Cardiac fibroblast (primary cell): ENCODE measurements around the gene FBXL13.

ENCODE experiments used
- DNase-seq, 2 donors: peaks; one replicate each; pipeline versions ENCODE4 v3.0.0 to v3.0.0-alpha.2; 2010; ENCODE audit warnings: low read depth in 2 of 2
- H3K4me3 ChIP-seq, 2 donors: replicated peaks in 1 of 2; 1 replicate in 1 of 2; 2 replicates in 1 of 2; pipeline ENCODE4 v1.5.1; 2011; ENCODE audit warnings: low read depth in 2 of 2, low read length in 2 of 2, mild to moderate bottlenecking in 2 of 2, moderate library complexity in 1 of 2
- TF ChIP-seq, protein P1 (sequence below): IDR thresholded peaks from one replicate; pipeline ENCODE4 v1.5.1; 2011; ENCODE audit warnings: low read depth, mild to moderate bottlenecking, low read length, inconsistent platforms

FBXL13 gene

DNA sequence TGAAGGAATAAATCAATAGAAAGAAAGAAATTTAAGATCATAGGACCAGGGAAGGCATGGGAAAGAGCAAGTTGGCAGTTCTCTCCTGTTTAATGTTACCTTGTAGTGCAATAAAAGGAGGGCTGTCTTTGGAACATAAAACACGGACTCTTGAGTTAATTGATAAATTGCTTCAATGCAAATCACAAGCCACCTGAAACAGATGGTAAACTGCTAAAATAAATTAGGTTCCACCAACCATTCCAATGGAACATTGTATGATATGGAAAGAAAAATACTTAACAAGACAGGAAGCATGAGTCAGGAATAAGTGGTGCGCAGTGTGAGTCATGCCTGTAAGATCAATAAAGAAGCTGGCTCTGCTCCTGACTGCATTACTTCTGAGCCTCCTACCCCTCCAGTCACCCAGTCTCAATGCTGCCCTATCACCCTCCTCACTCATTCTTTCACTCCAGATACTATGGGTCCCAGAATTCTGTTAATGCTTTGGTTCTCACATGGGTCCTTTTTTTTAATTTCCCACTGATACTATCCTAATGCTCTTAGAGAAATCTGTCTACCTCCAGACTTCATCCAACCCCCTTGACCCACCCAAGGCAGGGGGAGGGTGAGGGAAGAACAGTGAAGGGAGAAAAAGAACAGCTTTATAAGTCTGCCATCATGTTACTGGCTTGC, 82.9 kb downstream of the FBXL13 start:
- DNase-seq = peak; percentile 89 to 97
- TF ChIP-seq, protein P1, sequence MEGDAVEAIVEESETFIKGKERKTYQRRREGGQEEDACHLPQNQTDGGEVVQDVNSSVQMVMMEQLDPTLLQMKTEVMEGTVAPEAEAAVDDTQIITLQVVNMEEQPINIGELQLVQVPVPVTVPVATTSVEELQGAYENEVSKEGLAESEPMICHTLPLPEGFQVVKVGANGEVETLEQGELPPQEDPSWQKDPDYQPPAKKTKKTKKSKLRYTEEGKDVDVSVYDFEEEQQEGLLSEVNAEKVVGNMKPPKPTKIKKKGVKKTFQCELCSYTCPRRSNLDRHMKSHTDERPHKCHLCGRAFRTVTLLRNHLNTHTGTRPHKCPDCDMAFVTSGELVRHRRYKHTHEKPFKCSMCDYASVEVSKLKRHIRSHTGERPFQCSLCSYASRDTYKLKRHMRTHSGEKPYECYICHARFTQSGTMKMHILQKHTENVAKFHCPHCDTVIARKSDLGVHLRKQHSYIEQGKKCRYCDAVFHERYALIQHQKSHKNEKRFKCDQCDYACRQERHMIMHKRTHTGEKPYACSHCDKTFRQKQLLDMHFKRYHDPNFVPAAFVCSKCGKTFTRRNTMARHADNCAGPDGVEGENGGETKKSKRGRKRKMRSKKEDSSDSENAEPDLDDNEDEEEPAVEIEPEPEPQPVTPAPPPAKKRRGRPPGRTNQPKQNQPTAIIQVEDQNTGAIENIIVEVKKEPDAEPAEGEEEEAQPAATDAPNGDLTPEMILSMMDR = no peak
- no peak overlapping the region for H3K4me3 ChIP-seq

DNA sequence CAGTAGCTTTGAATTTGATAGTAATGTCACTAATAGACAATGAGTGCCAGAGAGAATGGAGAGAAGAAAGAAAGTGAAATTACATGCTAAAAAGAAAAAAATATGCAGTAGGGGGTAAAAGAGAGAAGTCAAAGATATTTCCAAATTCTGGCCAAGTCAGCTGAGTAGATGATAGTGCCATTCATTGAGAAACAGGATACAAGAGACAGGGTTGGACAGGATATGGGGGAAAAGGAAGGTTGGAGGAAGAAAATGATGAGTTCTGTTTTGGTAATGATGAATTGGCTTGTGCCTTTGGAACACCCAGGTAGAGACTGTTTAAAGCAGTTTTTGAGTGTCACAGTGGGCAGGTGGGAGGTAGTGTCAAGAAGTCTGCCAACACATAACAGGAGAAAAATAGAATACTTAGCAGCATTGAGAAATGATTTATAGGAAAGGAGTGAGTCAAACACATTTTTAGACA, 83.5 kb downstream of the FBXL13 start:
- TF ChIP-seq, protein P1 = no peak
- DNase-seq = peak in 1 of 2 donors; percentile 30
- no peak overlapping the region for H3K4me3 ChIP-seq

DNA sequence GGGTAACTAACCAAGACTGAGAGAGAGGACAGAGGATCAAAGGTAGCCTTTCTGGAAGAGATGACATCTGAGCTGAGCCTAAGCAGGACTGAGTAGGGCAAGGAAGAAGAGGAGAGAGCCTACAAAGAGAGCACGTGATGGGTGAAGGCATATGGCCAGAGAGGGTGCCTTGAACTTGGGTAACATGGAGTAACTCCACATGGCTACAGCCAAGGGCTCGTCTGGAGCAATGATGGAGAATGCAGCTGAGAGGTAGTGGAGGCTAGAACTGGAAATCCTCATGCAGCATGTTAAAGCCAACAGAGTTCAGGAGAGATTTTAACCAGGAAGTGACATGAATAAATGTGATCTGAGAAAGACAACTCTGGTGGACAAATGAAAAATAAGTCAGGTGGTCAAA, 84.0 kb downstream of the FBXL13 start:
- no peak overlapping the region for H3K4me3 ChIP-seq
- no peak for DNase-seq
- TF ChIP-seq, protein P1 = no peak

DNA sequence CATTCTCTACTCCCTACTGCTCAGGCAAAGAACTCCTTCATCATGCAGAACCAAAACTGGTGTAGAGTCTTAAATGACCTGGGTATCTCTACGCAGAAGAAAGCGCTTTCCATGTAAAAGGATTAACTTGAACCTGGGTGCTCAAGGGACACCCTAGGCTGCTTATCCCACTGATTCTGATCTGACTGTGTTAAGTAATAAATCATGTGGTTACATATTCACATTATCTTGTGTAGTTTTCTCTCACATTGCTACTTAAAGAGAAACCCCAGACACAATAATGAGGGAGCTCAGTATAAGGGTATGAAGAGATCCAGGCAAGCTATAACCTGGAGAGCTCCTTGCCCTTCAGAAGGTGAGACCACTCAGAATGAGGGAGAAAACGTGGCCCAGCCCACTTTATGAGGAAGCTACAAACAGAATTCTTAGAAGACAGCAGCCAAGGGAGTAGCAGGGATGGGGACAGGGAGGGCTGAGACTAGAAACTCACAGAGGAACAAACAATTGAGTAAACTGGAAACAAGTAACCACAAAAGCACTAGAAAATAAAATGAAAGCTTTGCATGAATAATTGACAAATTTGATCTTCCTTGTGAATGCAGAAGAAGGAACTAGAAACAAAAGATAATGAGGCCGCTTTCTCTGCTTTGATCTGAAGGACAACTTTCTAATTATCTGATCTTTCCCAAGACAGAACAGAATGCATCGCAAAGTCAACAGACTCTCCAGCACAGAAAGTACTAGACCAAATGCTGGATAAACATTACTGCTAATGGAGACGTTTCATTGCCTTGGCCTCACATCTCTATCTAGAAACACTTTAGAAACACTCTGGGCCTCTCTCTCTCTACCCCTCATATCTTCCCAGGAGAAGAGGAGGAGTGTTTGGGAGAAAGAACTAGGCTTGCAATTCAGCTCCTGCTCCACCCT, 85.7 kb downstream of the FBXL13 start:
- DNase-seq = no peak
- H3K4me3 ChIP-seq = no peak overlapping the region
- TF ChIP-seq, protein P1 = no peak

DNA sequence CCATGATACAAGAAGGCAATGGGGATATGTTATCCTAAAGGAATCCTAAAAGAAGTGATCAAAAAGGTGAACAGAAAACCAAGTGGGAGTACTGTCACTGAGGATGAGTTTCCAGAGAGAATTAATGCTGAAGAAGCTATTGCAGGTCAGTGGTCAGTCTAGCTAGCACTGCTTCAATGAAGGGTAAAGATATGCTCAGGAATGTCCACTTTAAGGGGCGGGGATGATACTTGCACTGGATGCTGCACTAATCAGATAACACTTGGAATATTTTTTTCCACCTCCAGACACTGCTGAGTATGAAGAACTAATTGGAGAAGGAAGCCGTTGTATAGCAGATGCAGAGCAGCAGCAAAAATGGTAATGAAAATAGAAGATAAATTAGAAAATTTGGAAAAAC, 86.5 kb downstream of the FBXL13 start:
- no peak overlapping the region for H3K4me3 ChIP-seq
- DNase-seq = no peak
- TF ChIP-seq, protein P1 = no peak

DNA sequence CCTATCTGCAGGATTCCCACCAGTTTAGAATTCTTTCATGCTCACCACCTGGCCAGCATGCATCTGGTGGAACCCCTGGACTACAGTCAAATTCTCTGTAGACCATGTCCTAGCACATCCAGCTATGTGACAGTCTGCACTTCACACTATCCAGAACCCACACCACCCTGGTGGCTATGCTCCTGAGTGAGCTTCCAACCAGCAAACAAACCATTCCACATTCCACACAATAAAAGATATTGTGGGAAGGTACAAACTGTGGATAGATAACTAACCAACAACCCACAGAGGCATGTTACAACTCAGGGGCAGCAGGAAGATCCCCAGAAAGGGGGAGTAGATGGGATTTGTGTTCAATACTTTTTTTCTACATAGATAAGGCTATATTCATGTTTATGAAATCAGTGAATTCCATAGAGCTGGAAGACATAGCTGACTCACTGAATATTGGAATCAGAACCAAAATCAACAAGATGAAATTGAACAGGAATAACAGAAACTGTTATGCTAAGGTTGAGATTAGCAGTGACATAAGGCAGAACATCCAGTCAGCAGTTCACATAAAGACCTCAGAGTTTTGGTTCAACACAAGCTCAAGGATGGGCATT, 89.3 kb downstream of the FBXL13 start:
- DNase-seq = peak; percentile 37 to 46
- TF ChIP-seq, protein P1 = no peak

More for the DNA sequence above, 89.3 kb downstream of the FBXL13 start:
- no peak overlapping the region for H3K4me3 ChIP-seq
